COLO668 (cell line): Measurements from ENCODE around the gene TUBA1C.
"Not testable (repeated sequence)": the region's sequence is repeated elsewhere in the genome, so short reads cannot be mapped to it uniquely, and the experiment has no call there.

Source experiments
- DNase-seq: peaks from one replicate; lab custom pipeline; 2025; ENCODE audit not compliant: unreplicated experiment; lab: John Stamatoyannopoulos, UW

TUBA1C gene

GRCh38 chr12:49282740-49283375 is 18.0 kb downstream of the TUBA1C start:
- DNase-seq = not testable (repeated sequence)

GRCh38 chr12:49283541-49284429 is 18.9 kb downstream of the TUBA1C start:
- no peak for DNase-seq

- no peak for DNase-seq
Measured at GRCh38 chr12:49284672-49285071, 19.8 kb downstream of the TUBA1C start.

GRCh38 chr12:49287876-49288275 is 23.0 kb downstream of the TUBA1C start:
- no peak for DNase-seq

- DNase-seq = peak; percentile 21
Measured at GRCh38 chr12:49288412-49288853, 23.6 kb downstream of the TUBA1C start.

GRCh38 chr12:49288922-49289555 is 24.2 kb downstream of the TUBA1C start:
- DNase-seq = no peak

GRCh38 chr12:49292729-49293055 is 27.8 kb downstream of the TUBA1C start:
- DNase-seq = no peak

GRCh38 chr12:49293056-49293956 is 28.4 kb downstream of the TUBA1C start:
- no peak for DNase-seq

GRCh38 chr12:49294086-49294803 is 29.4 kb downstream of the TUBA1C start:
- DNase-seq = no peak

GRCh38 chr12:49294804-49295081 is 29.9 kb downstream of the TUBA1C start:
- no peak for DNase-seq

GRCh38 chr12:49295082-49295936 is 30.4 kb downstream of the TUBA1C start, which contains the start of gene PRPH:
Gene PRPH, plus strand, starts transcription at chr12:49295147. Its CDS starts 54 bp downstream, at chr12:49295201.
- DNase-seq = peak; percentile 56

- peak; percentile 75 for DNase-seq
Measured at GRCh38 chr12:49296034-49296835, 31.4 kb downstream of the TUBA1C start.

GRCh38 chr12:49296836-49297694 is 32.2 kb downstream of the TUBA1C start:
- DNase-seq = peak; percentile 75

GRCh38 chr12:49297695-49298060 is 32.8 kb downstream of the TUBA1C start:
- no peak for DNase-seq

GRCh38 chr12:49298160-49298559 is 33.3 kb downstream of the TUBA1C start:
- peak; percentile 32 for DNase-seq

- DNase-seq = no peak
Measured at GRCh38 chr12:49301760-49302159, 36.9 kb downstream of the TUBA1C start.

GRCh38 chr12:49304161-49304560 is 39.3 kb downstream of the TUBA1C start:
- peak; percentile 1 for DNase-seq
